NCI-H446 treated with DMSO at 0.1 percent for 48 hours (cell line): Measurements from ENCODE around the gene SKAP2.
A peak's percentile ranks its signal among the peaks of the same experiment; 100 is the strongest.

ENCODE experiments used
- DNase-seq: peaks from one replicate; lab custom pipeline; 2025; lab: John Stamatoyannopoulos, UW

SKAP2 gene

GRCh38 chr7:26777385-26777784 lies 87.0 kb downstream of the SKAP2 start:
- peak; percentile 29 for DNase-seq

- no peak for DNase-seq
Observed at GRCh38 chr7:26760501-26760900, 103.9 kb downstream of the SKAP2 start.

- no peak for DNase-seq
Observed at GRCh38 chr7:26759108-26759507, 105.3 kb downstream of the SKAP2 start.

- no peak for DNase-seq
Observed at GRCh38 chr7:26743205-26743604, 121.2 kb downstream of the SKAP2 start.

- no peak for DNase-seq
Observed at GRCh38 chr7:26735976-26736600, 128.3 kb downstream of the SKAP2 start.

GRCh38 chr7:26729150-26729775 lies 135.1 kb downstream of the SKAP2 start:
- DNase-seq = no peak

GRCh38 chr7:26726051-26726450 lies 138.3 kb downstream of the SKAP2 start:
- no peak for DNase-seq

GRCh38 chr7:26724795-26725194 lies 139.6 kb downstream of the SKAP2 start:
- DNase-seq = no peak

- DNase-seq = no peak
Observed at GRCh38 chr7:26723129-26723528, 141.3 kb downstream of the SKAP2 start.

GRCh38 chr7:26721450-26721849 lies 142.9 kb downstream of the SKAP2 start:
- no peak for DNase-seq

GRCh38 chr7:26718063-26718462 lies 146.3 kb downstream of the SKAP2 start:
- no peak for DNase-seq

GRCh38 chr7:26714438-26714837 lies 150.0 kb downstream of the SKAP2 start:
- no peak for DNase-seq

GRCh38 chr7:26714006-26714405 lies 150.4 kb downstream of the SKAP2 start:
- DNase-seq = no peak

- no peak for DNase-seq
Observed at GRCh38 chr7:26709210-26709990, 155.0 kb downstream of the SKAP2 start.

- peak; percentile 84 for DNase-seq
Observed at GRCh38 chr7:26705567-26705966, 158.8 kb downstream of the SKAP2 start.

GRCh38 chr7:26704786-26705185 lies 159.6 kb downstream of the SKAP2 start:
- no peak for DNase-seq

- DNase-seq = no peak
Observed at GRCh38 chr7:26704036-26704435, 160.4 kb downstream of the SKAP2 start.

- no peak for DNase-seq
Observed at GRCh38 chr7:26700893-26701292, 163.5 kb downstream of the SKAP2 start.

- peak; percentile 46 for DNase-seq
Observed at GRCh38 chr7:26700386-26700785, 164.0 kb downstream of the SKAP2 start.

GRCh38 chr7:26699766-26700165 lies 164.6 kb downstream of the SKAP2 start:
- no peak for DNase-seq

- DNase-seq = no peak
Observed at GRCh38 chr7:26698806-26699205, 165.6 kb downstream of the SKAP2 start.

- DNase-seq = no peak
Observed at GRCh38 chr7:26698194-26698593, 166.2 kb downstream of the SKAP2 start.

GRCh38 chr7:26696978-26697377 lies 167.4 kb downstream of the SKAP2 start:
- DNase-seq = no peak
